GM21447 (cell line): ENCODE measurements around the gene CHIT1.

Experiments used
- ATAC-seq: cut with Tn5 transposase; IDR thresholded peaks from one replicate; pipeline ENCODE4 v1.9.1; 2021; ENCODE audit not compliant: unreplicated experiment

CHIT1 gene

GRCh38 chr1:203229471-203230135 is at the start of gene CHIT1:
CHIT1 (minus strand) TSS chr1:203229673; CDS start chr1:203229636, 37 bp downstream.
- no peak for ATAC-seq

- ATAC-seq: no peak
These were observed 49.5 kb upstream of the CHIT1 start for GRCh38 chr1:203278885-203279406.

GRCh38 chr1:203278082-203278884 is 48.8 kb upstream of the CHIT1 start:
- ATAC-seq: no peak

GRCh38 chr1:203276916-203277545 is 47.6 kb upstream of the CHIT1 start:
- no peak for ATAC-seq

- no peak for ATAC-seq
These were observed 46.9 kb upstream of the CHIT1 start for GRCh38 chr1:203276408-203276807.

- ATAC-seq: no peak
These were observed 46.3 kb upstream of the CHIT1 start for GRCh38 chr1:203275656-203276272.

GRCh38 chr1:203274603-203275381 is 45.3 kb upstream of the CHIT1 start:
- no peak for ATAC-seq

GRCh38 chr1:203273869-203274602 is 44.6 kb upstream of the CHIT1 start:
- ATAC-seq: no peak

- peak; percentile 55 for ATAC-seq
These were observed 43.9 kb upstream of the CHIT1 start for GRCh38 chr1:203273206-203273868.

GRCh38 chr1:203272633-203273205 is 43.2 kb upstream of the CHIT1 start:
- ATAC-seq: no peak

GRCh38 chr1:203271962-203272632 is 42.6 kb upstream of the CHIT1 start:
- no peak for ATAC-seq

GRCh38 chr1:203271018-203271743 is 41.7 kb upstream of the CHIT1 start:
- ATAC-seq: no peak

GRCh38 chr1:203270448-203270847 is 41.0 kb upstream of the CHIT1 start:
- ATAC-seq: no peak

- no peak for ATAC-seq
These were observed 40.2 kb upstream of the CHIT1 start for GRCh38 chr1:203269654-203270020.

- no peak for ATAC-seq
These were observed 39.6 kb upstream of the CHIT1 start for GRCh38 chr1:203268901-203269653.

- no peak for ATAC-seq
These were observed 38.4 kb upstream of the CHIT1 start for GRCh38 chr1:203267912-203268311.

- peak; percentile 51 for ATAC-seq
These were observed 37.9 kb upstream of the CHIT1 start for GRCh38 chr1:203267347-203267846.
